Stimulated activated naive CD8-positive, alpha-beta T cell treated with anti-CD3 and anti-CD28 coated beads, Interleukin-15, Interleukin-2, amounts not matched to agents 100 ng/mL and 50 ng/mL, for 24 hours (primary cell): ENCODE data around the gene C5.
"Not testable (repeated sequence)": the region's sequence is repeated elsewhere in the genome, so short reads cannot be mapped to it uniquely, and the experiment has no call there.

Source experiments
- H3K27ac Mint-ChIP-seq: one replicate; pipeline ENCODE4 v1.8.0; 2021; ENCODE audit warnings: mild to moderate bottlenecking, mixed read lengths
- H3K27me3 Mint-ChIP-seq: one replicate; pipeline ENCODE4 v1.8.0; 2021; ENCODE audit warnings: mixed read lengths
- H3K36me3 Mint-ChIP-seq: one replicate; pipeline ENCODE4 v1.8.0; 2021; ENCODE audit warnings: low read depth, mixed read lengths
- H3K4me1 Mint-ChIP-seq: one replicate; pipeline ENCODE4 v1.8.0; 2021; ENCODE audit warnings: low read depth, mixed read lengths
- H3K4me3 Mint-ChIP-seq: one replicate; pipeline ENCODE4 v1.8.0; 2021; ENCODE audit warnings: mild to moderate bottlenecking, mixed read lengths
- H3K9me3 Mint-ChIP-seq: one replicate; pipeline ENCODE4 v1.8.0; 2021; ENCODE audit warnings: mixed read lengths

The C5 gene

DNA sequence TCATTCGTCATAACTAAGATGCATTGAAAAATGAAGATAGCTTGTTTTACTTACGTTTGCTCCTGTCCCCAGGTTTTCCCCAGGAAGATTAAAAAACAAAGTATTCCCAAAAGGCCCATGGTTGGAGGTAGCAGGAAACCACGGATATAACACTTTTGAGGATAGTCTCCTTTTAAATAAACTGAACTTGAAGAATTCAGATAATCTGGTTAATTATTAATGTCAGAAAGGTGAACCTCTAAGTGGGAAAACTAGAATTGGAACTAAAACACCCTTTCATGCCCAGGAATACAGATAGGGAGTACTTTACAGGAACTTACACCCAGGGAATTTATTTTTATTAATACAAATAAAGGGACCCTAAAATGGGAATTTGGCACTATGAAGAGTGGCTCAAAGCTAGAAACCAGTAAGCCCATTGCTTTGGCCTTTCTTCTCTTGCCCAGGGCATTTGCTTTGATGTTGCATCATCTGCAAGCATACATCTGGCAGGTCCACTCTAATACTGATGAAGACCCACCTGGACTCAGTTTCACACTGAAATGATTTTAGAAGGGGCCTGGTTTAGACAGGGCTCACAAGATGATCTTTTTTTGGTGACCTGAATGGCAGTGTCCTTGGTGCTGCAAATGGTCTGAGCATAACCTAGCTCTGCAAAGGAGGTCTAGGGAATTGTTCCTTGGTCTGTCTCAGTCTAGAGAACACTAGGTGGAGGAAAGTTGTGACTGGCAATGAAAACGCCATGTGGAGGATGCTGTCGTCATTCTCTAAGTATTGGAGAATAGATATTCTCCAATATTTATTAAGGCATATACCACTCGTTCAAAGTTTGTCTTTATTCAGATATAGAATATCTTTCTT lies at the start of gene C5:
Gene C5, minus strand, starts transcription at position 148 of the 861 bp plus-strand sequence. Its CDS starts 29 bp downstream, at position 119.
- Mint-ChIP-seq H3K4me1 (no peaks in the 10 kb centered on the region), H3K27me3 (no peaks in the 10 kb centered on the region), H3K36me3 (no peaks in the 10 kb centered on the region), H3K27ac (no peak within 1 kb of the TSS), H3K4me3 (no peak within 1 kb of the TSS), H3K9me3 (no peaks in the 10 kb centered on the region)

DNA sequence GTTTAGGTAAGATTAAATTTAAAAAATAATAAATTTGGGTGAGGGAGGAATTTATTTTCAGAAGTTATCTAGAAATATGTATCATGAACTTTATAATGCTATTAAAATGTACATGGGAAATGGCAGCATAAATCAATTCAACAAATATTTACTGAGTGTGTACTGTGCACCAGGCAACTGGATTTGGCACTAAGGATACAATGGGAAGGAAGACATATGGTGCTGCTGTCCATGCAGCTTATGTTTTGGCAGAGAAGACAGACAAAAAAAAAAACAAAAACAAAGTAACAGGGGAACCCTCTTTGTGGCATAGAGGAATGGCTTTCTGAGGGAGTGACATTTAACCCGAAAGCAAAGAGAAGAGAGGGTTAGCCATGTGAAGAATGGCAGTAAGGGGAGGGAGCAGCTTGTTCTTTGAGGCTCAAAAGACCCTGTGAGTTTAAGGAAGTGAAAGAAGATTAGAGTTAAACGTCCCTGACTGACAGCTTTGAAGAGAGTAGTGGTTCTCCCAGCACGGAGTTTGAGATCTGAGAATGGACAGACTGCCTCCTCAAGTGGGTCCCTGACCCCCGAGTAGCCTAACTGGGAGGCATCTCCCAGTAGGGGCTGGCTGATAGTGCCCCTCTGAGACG lies 48.6 kb upstream of the C5 start:
- Mint-ChIP-seq H3K27me3 (no peaks in the 10 kb centered on the region), H3K36me3 (peaks cover 90% of the 10 kb centered on the region), H3K9me3 (peaks cover 25% of the 10 kb centered on the region), H3K4me3 (no peak overlapping the region), H3K4me1 (peaks cover 7% of the 10 kb centered on the region), H3K27ac (no peak overlapping the region)

DNA sequence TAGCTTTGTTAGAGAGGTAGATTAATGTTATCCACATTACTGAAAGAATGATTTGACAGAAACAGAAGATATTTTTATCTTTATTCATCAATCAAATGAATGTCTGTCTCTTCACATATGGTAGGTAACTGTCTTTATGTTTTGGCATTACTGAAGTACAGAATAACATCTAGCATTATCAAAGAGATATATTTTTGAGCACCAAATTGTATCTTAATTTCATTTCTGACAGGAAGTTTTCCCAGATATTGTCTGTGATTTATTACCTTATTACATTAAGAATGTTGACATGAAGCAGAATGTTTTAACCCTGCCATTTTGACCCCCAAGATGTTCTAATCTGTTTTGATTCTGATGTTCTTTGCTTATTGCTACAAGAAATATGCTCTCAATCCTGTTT lies 45.0 kb upstream of the C5 start:
- peaks cover 10% of the 10 kb centered on the region for H3K9me3 Mint-ChIP-seq
- H3K36me3 Mint-ChIP-seq: peaks cover 87% of the 10 kb centered on the region
- no peaks in the 10 kb centered on the region for H3K27me3 Mint-ChIP-seq
- H3K27ac Mint-ChIP-seq: no peak overlapping the region
- H3K4me1 Mint-ChIP-seq: peaks cover 10% of the 10 kb centered on the region
- H3K4me3 Mint-ChIP-seq: no peak overlapping the region

DNA sequence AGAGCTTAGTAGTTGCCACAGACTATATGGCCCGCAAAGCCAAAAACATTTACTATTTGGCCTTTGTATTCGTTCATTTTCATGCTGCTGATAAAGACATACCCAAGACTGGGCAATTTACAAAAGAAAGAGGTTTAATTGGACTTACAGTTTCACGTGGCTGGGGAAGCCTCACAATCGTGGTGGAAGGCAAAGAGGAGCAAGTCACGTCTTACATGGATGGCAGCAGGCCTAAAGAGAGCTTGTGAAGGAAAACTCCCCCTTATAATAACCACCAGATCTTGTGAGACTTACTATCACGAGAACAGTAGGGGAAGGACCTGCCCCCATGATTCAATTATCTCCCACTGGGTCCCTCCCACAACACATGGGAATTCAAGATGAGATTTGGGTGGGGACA lies 40.7 kb upstream of the C5 start:
- Mint-ChIP-seq H3K4me1 (peaks cover 16% of the 10 kb centered on the region), H3K36me3 (peaks cover 76% of the 10 kb centered on the region)
- not testable (repeated sequence) for H3K27ac Mint-ChIP-seq, H3K9me3 Mint-ChIP-seq, H3K4me3 Mint-ChIP-seq, H3K27me3 Mint-ChIP-seq

DNA sequence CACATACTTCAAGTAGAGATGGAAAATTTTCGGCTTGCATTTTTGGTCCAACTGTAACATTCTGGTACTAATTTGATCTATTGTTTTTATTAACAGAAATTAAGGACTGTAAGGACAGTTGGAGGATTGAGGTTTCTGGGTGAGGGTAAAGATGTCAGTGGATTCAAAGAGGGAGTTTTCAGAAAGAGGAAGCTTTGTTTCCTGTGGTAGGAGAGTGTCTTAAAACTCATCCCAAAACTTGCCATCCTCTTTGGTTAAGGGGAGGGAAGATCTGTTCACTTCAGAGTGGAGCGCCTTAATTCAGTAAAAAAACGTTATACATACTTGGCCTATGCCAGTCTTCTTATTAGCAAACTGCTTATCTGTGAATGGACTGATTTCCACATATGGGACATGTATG lies 38.5 kb upstream of the C5 start:
- H3K36me3 Mint-ChIP-seq: peaks cover 68% of the 10 kb centered on the region
- no peak overlapping the region for H3K4me3 Mint-ChIP-seq
- H3K27ac Mint-ChIP-seq: peak overlapping the region; percentile 11
- H3K27me3 Mint-ChIP-seq: no peaks in the 10 kb centered on the region
- H3K9me3 Mint-ChIP-seq: no peaks in the 10 kb centered on the region
- peaks cover 15% of the 10 kb centered on the region for H3K4me1 Mint-ChIP-seq

DNA sequence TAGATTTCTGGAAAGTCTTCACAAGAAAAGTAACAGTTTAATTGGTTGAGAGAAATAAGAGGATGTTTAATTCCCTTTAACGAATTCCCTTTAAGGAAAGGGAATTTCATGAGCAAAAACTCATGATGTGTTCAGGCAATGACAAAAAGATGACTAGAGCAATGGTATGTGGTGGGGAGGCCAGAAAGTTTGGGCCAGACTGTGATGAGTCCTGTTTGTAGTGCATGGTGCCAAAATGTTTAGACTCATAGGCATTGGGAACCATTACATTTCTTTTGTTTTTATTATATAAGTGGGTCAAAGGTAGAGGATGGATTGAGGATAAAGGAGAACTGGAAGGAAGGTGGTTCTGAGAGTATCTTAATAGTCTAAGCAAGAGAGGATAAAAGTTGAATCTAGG lies 35.6 kb upstream of the C5 start:
- no peak overlapping the region for H3K4me3 Mint-ChIP-seq
- H3K36me3 Mint-ChIP-seq: peaks cover 65% of the 10 kb centered on the region
- H3K27ac Mint-ChIP-seq: no peak overlapping the region
- no peaks in the 10 kb centered on the region for H3K9me3 Mint-ChIP-seq
- no peaks in the 10 kb centered on the region for H3K27me3 Mint-ChIP-seq
- peaks cover 13% of the 10 kb centered on the region for H3K4me1 Mint-ChIP-seq

DNA sequence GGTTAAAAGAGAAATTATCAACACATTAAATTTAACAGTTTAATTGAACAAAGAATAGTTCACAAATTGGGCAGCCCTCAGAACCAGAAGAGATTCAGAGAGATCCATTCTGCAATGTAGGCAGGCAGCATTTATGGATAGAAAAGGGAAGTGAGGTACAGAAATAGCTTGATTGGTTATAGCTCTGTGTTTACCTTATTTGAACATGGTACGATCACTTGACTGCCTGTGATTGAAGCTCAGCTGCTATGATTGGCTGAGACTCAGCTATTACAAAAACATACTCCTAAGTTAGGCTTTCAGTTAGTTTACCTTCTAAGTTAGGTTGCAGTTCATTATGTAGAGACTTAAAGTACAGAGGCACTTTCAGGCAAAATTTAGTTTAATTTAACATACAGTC lies 32.0 kb upstream of the C5 start:
- no peaks in the 10 kb centered on the region for H3K27me3 Mint-ChIP-seq
- H3K27ac Mint-ChIP-seq: no peak overlapping the region
- H3K9me3 Mint-ChIP-seq: no peaks in the 10 kb centered on the region
- no peak overlapping the region for H3K4me3 Mint-ChIP-seq
- H3K36me3 Mint-ChIP-seq: peaks cover 62% of the 10 kb centered on the region
- peaks cover 9% of the 10 kb centered on the region for H3K4me1 Mint-ChIP-seq

DNA sequence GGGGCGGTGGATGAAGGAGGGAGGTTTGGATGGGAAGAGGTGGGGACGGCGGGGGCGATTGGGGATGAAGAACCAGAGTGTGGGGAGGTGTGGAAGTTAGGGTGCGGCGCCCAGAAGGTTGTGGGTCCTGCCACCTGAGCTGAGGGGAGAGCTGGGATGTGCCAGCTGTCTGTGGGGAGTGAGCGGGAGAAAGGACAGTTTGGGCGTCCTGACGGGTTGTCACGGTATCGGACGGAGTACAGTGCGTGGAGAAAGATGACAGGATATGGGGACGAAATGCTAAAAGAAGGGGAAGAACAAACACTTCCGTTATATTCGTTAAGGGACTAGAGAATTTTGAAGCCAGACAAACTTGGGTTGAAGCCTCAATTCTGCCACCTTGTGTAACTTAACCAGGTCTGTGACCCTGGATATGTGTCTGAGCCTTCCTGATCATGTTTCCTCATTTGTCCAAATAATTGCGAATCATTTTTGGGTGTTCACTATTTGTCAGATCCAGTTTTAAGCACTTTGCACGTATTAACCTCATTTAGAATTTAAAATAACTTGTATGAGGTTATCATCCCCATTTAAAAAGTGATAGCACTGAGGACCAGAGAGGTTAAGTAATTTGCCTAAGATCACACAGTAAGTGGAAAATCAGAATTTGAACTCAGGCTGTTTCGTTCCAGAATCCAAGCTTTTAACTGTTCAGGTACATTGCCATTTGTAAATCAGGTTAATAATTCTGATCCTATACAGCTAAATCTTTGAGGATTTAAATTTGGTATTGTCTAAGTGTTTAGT lies 25.4 kb upstream of the C5 start:
- no peaks in the 10 kb centered on the region for H3K9me3 Mint-ChIP-seq
- H3K4me1 Mint-ChIP-seq: peaks cover 61% of the 10 kb centered on the region

DNA sequence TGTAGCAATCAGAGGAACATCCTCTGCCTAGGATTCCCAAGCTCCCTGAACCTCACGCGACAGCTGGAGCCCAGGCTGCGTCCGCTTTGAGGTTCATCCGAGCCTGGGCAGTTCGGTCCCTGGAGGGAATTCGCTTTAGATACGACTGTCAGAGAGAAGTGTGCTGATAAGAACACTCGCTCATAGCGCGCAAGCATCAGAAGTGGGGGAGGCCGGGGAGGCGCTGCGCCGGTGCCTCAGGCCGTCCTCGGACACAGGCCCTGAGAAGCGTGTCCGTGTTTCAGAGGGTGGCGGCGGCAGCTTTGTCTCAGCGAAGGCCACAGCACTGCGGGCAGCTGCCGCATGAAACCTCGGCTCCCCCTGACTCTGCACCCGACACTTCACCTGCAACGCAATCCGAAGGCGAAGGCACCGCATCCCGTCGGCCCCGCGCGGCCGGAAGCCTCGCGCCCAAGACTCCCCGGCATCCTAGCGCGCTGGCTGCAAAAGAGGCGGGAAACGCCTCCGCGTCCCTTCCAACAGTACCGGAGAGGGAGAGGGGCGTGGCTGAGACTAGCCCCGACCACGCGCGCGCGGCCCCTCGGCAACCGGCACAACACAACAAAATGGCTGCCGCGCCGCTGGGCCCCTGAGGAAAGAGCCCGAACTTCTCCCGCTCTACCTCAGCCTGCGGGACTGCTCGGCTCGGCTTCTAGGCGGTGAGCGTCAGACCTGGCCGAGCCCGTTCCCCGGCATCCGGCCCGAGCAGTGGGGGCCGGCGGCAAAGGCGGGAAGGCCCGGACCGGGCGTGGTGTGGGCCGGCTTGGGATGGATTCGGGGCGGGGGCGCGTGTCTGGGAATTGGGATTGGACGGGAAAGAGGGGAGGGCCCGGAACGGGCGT lies 24.5 kb upstream of the C5 start, which contains the start of gene CNTRL:
Gene CNTRL, plus strand, starts transcription at position 586 of the 881 bp plus-strand sequence. CDS start 13,372 bp downstream, outside the sequence.
- H3K36me3 Mint-ChIP-seq: peaks cover 16% of the 10 kb centered on the region
- peak within 1 kb of the TSS; percentile 100 for H3K4me3 Mint-ChIP-seq
- H3K27me3 Mint-ChIP-seq: no peaks in the 10 kb centered on the region
- peaks cover 61% of the 10 kb centered on the region for H3K4me1 Mint-ChIP-seq
- no peaks in the 10 kb centered on the region for H3K9me3 Mint-ChIP-seq
- peak within 1 kb of the TSS; percentile 99 for H3K27ac Mint-ChIP-seq

More for the DNA sequence above, 25.4 kb upstream of the C5 start:
- Mint-ChIP-seq H3K27me3 (no peaks in the 10 kb centered on the region), H3K4me3 (peak overlapping the region; percentile 100), H3K36me3 (peaks cover 24% of the 10 kb centered on the region), H3K27ac (peak overlapping the region; percentile 99)

DNA sequence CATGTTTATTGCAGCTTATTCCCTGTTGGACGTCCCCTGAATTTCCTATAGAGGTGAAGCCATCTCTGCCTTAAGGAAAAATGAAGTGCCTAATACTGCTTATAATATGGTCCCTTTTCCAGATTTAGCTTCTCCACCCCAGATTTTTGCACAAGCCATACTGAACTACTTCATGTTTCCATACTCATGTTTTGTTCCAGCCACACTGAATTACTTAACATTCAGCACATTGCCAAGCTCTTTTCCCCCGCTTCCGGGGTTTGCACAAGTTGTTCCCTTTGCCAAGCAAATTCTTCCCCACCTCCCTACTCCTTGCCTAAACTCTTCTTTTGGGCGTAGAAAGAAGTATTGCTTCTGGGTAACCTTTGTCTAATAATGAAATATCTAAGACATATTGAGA lies 23.0 kb upstream of the C5 start:
- peaks cover 74% of the 10 kb centered on the region for H3K4me1 Mint-ChIP-seq
- H3K27ac Mint-ChIP-seq: no peak overlapping the region
- H3K9me3 Mint-ChIP-seq: peaks cover 3% of the 10 kb centered on the region

DNA sequence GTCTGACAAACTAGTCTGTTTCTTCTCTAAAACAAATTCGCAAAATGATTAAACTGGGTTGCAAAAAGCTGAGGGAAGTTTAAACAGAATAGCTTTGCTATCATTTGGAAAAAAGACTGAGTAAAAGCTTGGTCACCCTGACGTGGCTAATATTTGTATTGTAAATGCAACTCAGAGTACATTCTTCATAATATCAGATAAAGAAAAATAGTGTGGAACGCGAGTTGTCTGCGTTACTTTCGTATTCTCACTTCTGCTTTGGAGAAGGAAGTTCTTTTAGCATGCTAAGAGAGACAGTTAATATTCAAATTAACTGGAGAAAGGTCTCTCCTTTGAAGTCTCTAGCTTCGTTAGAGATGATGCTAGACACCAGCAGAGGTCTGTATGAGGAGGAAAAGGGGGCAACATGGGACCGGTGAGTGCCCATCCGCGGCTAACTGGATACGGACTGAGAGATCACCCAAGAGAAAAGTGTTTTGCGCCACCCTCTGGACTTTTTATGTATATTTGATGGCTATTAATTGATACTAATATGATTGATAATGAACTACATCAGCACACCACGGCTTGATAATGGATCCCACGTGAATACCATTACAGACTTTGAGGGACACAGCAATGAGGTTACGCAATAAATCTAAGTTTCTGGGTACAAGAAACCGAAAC lies 21.8 kb upstream of the C5 start:
- Mint-ChIP-seq H3K36me3 (peaks cover 18% of the 10 kb centered on the region), H3K27ac (peak overlapping the region; percentile 83), H3K27me3 (no peaks in the 10 kb centered on the region), H3K4me1 (peaks cover 76% of the 10 kb centered on the region), H3K9me3 (peaks cover 9% of the 10 kb centered on the region), H3K4me3 (peak overlapping the region; percentile 100)

More for the DNA sequence above, 23.0 kb upstream of the C5 start:
- no peaks in the 10 kb centered on the region for H3K27me3 Mint-ChIP-seq
- H3K36me3 Mint-ChIP-seq: peaks cover 12% of the 10 kb centered on the region
- peak overlapping the region; percentile 100 for H3K4me3 Mint-ChIP-seq

DNA sequence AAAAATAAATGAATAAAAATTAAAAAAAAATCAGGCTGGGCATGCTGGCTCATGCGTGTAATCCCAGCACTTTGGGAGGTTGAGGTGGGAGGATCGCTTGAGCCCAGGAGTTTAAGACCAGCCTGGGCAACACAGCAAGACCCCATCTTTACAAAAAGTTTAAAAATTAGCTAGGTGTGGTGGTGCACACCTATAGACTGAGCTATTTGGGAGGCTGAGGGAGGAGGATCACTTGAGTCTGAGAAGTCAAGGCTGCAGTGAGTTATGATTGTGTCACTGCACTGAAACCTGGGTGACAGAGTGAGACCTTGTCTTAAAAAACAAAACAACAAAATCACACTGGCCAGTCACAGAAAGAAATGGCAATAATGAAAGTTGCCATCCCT lies 21.3 kb upstream of the C5 start:
- no peaks in the 10 kb centered on the region for H3K27me3 Mint-ChIP-seq

DNA sequence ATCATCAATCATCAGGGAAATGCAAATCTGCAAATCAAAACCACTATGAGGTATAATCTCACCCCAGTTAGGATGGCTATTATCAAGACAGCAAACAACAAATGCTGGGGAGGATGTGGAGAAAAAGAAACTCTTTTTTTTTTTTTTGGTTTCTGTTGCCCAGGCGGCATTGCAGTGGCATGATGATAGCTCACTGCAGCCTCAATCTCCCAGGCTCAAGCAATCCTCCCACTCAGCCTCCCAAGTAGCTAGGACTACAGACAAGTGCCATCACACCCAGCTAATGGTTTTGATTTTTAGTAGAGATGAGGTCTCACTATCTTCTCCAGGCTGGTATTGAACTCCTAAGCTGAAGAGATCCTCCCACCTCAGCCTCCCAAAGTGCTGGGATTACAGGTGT lies 19.3 kb upstream of the C5 start:
- Mint-ChIP-seq H3K27ac (no peak overlapping the region), H3K9me3 (peaks cover 9% of the 10 kb centered on the region), H3K27me3 (no peaks in the 10 kb centered on the region), H3K36me3 (peaks cover 12% of the 10 kb centered on the region), H3K4me3 (no peak overlapping the region), H3K4me1 (peaks cover 54% of the 10 kb centered on the region)

More for the DNA sequence above, 21.3 kb upstream of the C5 start:
- Mint-ChIP-seq H3K36me3 (peaks cover 18% of the 10 kb centered on the region), H3K4me1 (peaks cover 70% of the 10 kb centered on the region), H3K9me3 (peaks cover 9% of the 10 kb centered on the region), H3K4me3 (peak overlapping the region; percentile 100), H3K27ac (peak overlapping the region; percentile 83)

DNA sequence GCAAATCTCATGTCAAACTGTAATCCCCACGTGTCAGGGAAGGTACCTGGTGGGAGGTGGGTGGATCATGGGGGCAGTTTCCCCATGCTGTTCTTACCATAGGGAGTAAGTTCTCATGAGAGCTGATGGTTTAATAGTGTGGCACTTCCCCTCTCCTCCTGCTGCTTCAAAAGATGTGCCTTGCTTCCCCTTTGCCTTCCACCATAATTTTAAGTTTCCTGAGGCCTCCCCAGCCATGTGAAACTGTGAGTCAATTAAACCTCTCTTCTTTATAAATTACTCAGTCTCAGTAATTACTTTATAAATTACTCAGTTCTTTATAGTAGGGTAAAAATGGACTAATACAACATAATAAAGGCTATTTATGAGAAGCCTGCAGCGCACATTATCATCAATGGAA lies 17.6 kb upstream of the C5 start:
- Mint-ChIP-seq H3K4me1 (peaks cover 44% of the 10 kb centered on the region), H3K27me3 (no peaks in the 10 kb centered on the region), H3K36me3 (peaks cover 12% of the 10 kb centered on the region), H3K27ac (peak overlapping the region; percentile 43), H3K4me3 (no peak overlapping the region), H3K9me3 (peaks cover 9% of the 10 kb centered on the region)
